ENCODE measurements around the gene MAPK8IP3.

- TF ChIP-seq CTCF (IDR thresholded peaks at IDR 0.05) (no peak), EZH2 (IDR thresholded peaks at IDR 0.05; ENCODE audit: borderline replicate concordance, insufficient read depth, low read depth, low read length, poor library complexity, severe bottlenecking) (no peak)
Measured at GRCh38 chr16:1743376-1744337, 37.7 kb downstream of the MAPK8IP3 start.
